GM12878 (cell line): ENCODE data around the gene ASF1B. TPM values are rescaled to one million over a fixed set of nuclear protein-coding genes. Genes with fewer than 3 reads are reported as not detected.

Source experiments
- ATAC-seq: fragments of 200-7000 bp; cut with Tn5 transposase; 3 replicates; pipeline ENCODE4 v1.9.1; 2020; ENCODE audit warnings: mild to moderate bottlenecking, moderate library complexity
- BruUV-seq: library from RNA; stranded (reverse); fragments of 400-500 nt; replicated peaks from 2 replicates; lab custom pipeline; 2021; lab: Mats Ljungman, UMichigan
- CTCF ChIA-PET: fragments of 300-600 bp; sonication (Branson Sonifier 250); formaldehyde crosslinking; extraction: SDS; loops from one replicate; lab custom pipeline; 2021; ENCODE audit warnings: inconsistent platforms; lab: Yijun Ruan, JAX
- POLR2A ChIA-PET: fragments of 350-600 bp; formaldehyde crosslinking; extraction: SDS; loops from one replicate; lab custom pipeline; 2021; ENCODE audit warnings: inconsistent platforms; lab: Charles Lee
- RAD21 ChIA-PET: fragments of 300-600 bp; sonication (Branson Sonifier 250); formaldehyde crosslinking; loops from one replicate; lab custom pipeline; 2023; ENCODE audit warnings: antibody characterized with exemption; ENCODE audit not compliant: unreplicated experiment; lab: Charles Lee
- SMC1A ChIA-PET: fragments of 300-600 bp; sonication (Branson Sonifier 250); formaldehyde crosslinking; loops from one replicate; lab custom pipeline; 2023; ENCODE audit not compliant: unreplicated experiment, uncharacterized antibody; lab: Charles Lee
- DNase-seq: peaks from one replicate; pipeline ENCODE4 v3.0.0-alpha.2; 2011; ENCODE audit warnings: low read depth, low spot score
- FAIRE-seq: peaks from 3 replicates; lab custom pipeline; 2011; peaks lifted over from hg19 to GRCh38; lab: Jason Lieb, UNC
- H2AFZ ChIP-seq: 2 replicates; pipeline ENCODE4 v1.6.0; 2011; ENCODE audit warnings: low read depth, low read length, control low read depth; ENCODE audit not compliant: control insufficient read depth
- H3K27ac ChIP-seq: 2 replicates; pipeline ENCODE4 v1.5.1; 2011; ENCODE audit warnings: control low read depth; ENCODE audit not compliant: control insufficient read depth, insufficient read depth
- H3K27me3 ChIP-seq, 2 experiments: replicated peaks in 1 of 2; 2 replicates each; pipeline versions ENCODE4 v1.6.0 to v1.6.1; 2011; ENCODE audit warnings: low read length in 1 of 2; ENCODE audit not compliant: control insufficient read depth in 2 of 2, insufficient read depth in 2 of 2
- H3K36me3 ChIP-seq, 2 experiments: 2 replicates each; pipeline ENCODE4 v1.5.1; 2011; ENCODE audit warnings: low read length in 1 of 2; ENCODE audit not compliant: control insufficient read depth in 2 of 2, insufficient read depth in 2 of 2
- H3K4me1 ChIP-seq: 2 replicates; pipeline ENCODE4 v1.6.1; 2011; ENCODE audit warnings: mild to moderate bottlenecking, low read length, moderate library complexity, mixed read lengths; ENCODE audit not compliant: control insufficient read depth, insufficient read depth
- H3K4me2 ChIP-seq: 2 replicates; pipeline ENCODE4 v1.6.0; 2011; ENCODE audit warnings: control low read depth; ENCODE audit not compliant: control insufficient read depth, insufficient read depth
- H3K4me3 ChIP-seq: fragments of 200-600 bp; sonication (generic); 2 replicates; pipeline ENCODE4 v1.5.1; 2016
- H3K79me2 ChIP-seq: 2 replicates; pipeline ENCODE4 v1.6.0; 2011; ENCODE audit warnings: low read length; ENCODE audit not compliant: control insufficient read depth, insufficient read depth
- H3K9ac ChIP-seq: 2 replicates; pipeline ENCODE4 v1.8.0; 2011; ENCODE audit warnings: low read length, control low read depth, mixed read lengths; ENCODE audit not compliant: control insufficient read depth, insufficient read depth
- H3K9me3 ChIP-seq: replicated peaks from 3 replicates; pipeline ENCODE4 v1.5.1; 2011; ENCODE audit warnings: mild to moderate bottlenecking, low read length; ENCODE audit not compliant: control insufficient read depth, insufficient read depth
- H4K20me1 ChIP-seq: 2 replicates; pipeline ENCODE4 v1.6.0; 2011; ENCODE audit not compliant: control insufficient read depth, insufficient read depth
- BHLHE40 ChIP-seq, 2 experiments: fragments of 450-650 bp in 1 of 2; IDR thresholded peaks; 2 replicates each; pipeline ENCODE4 v1.6.1; 2011 to 2017; ENCODE audit warnings: low read depth in 2 of 2, borderline replicate concordance in 1 of 2, improper control_type of control experiment in 1 of 2, low read length in 1 of 2, mild to moderate bottlenecking in 1 of 2
- ZNF384 ChIP-seq: IDR thresholded peaks from 2 replicates; pipeline ENCODE4 v1.6.1; 2012; ENCODE audit warnings: low read depth, mild to moderate bottlenecking, low read length, improper control_type of control experiment, borderline replicate concordance
- ZNF622 ChIP-seq: fragments of 450-650 bp; IDR thresholded peaks from 2 replicates; pipeline ENCODE4 v1.6.1; 2017; ENCODE audit warnings: mild to moderate bottlenecking, inconsistent platforms
- WGBS: methylation state at CpG from one replicate; pipeline ENCODE4 v1.1.6; 2016; ENCODE audit warnings: low lambda C conversion rate; ENCODE audit not compliant: insufficient replicate concordance, insufficient coverage; ENCODE audit errors: missing lambda C conversion rate; 5-methylcytosine and 5-hydroxymethylcytosine counted together
- in situ Hi-C: fragments of 300-500 bp; cut with MboI; formaldehyde crosslinking; loops from 9 replicates; pipeline ENCODE4 v1.14.3; 2018; ENCODE audit warnings: mixed read lengths
- intact Hi-C: fragments of 100-400 bp; cut with micrococcal nuclease; formaldehyde crosslinking; loops from one replicate; pipeline ENCODE4 v1.14.2; 2022; ENCODE audit not compliant: unreplicated experiment
- polyA plus RNA-seq, 11 experiments: library from polyadenylated mRNA; depleted of rRNA in 4 of 11; unstranded in 6 of 11; stranded (reverse) in 5 of 11; fragments of >200 nt; fragmentation: Nextera tagmentation in 4 of 11; fragmentation: Illumina TruSeq in 1 of 11; extraction: Ambion mirVana in 4 of 11; extraction: Trizol in 1 of 11; gene quantifications; 1 replicate in 1 of 11; 2 replicates in 10 of 11; pipeline versions ENCODE4 v1.2.1 to v1.2.3, GENCODE V29; 2011 to 2016; ENCODE audit warnings: inconsistent platforms in 2 of 11, missing spikeins in 2 of 11, low read depth in 1 of 11
- total RNA-seq, 4 experiments: library from RNA; depleted of rRNA in 3 of 4; stranded (reverse); fragments of >200 nt in 3 of 4; fragmentation: Illumina TruSeq in 1 of 4; extraction: Trizol in 1 of 4; gene quantifications; 2 replicates each; pipeline versions ENCODE4 v1.2.1 to v1.2.3, GENCODE V29; 2013 to 2021

The ASF1B gene
- total and polyA plus RNA-seq, 10 of the 15 experiments (the other 5 are each of a cell fraction or from before 2014, with no cell fraction given), result 10.4 to 217 (median 90.2) TPM

GRCh38 chr19:14090509-14091080, 45.8 kb downstream of the ASF1B start, which contains the start of gene SAMD1:
SAMD1 (minus strand) TSS chr19:14090751.
- ChIA-PET POLR2A (interaction anchor here (4.1 kb wide), 1 partner anchor 8 kb away, joined by 23 read pairs; no protein-coding TSS in a partner anchor), SMC1A (interaction anchor here (1.7 kb wide), 1 partner anchor 8 kb away, joined by 5 read pairs; no protein-coding TSS in a partner anchor), RAD21 (interaction anchor here (1.6 kb wide), 1 partner anchor 10 kb away, joined by 8 read pairs; no protein-coding TSS in a partner anchor), CTCF (interaction anchor here (1.0 kb wide), 1 partner anchor 229 kb away, joined by 3 read pairs; no protein-coding TSS in a partner anchor)
- intact Hi-C loops, result no loop called here
- Histone ChIP-seq H3K4me1 (peaks cover 7% of the 10 kb centered on the region; the same call in 1 of the 2 replicates), H3K4me3 (peak within 1 kb of the TSS; percentile 100), H3K79me2 (peaks cover 6% of the 10 kb centered on the region), H3K4me2 (peak within 1 kb of the TSS; percentile 85), H3K9me3 (peaks cover 2% of the 10 kb centered on the region; the same call in 1 of the 3 replicates), H3K27ac (peak within 1 kb of the TSS; percentile 82), H2AFZ (peak within 1 kb of the TSS; percentile 58), H4K20me1 (no peaks in the 10 kb centered on the region), H3K36me3 (peaks cover 3 to 5% of the 10 kb centered on the region in 2 experiments; a peak in 3 of 4 replicates), H3K27me3 (no peaks in the 10 kb centered on the region), H3K9ac (peak within 1 kb of the TSS; percentile 76)
- peak; percentile 55 for ATAC-seq
- no TSS peak for BruUV-seq
- no peak for DNase-seq
- TF ChIP-seq BHLHE40 (IDR thresholded peaks at IDR 0.05; ENCODE audit: borderline replicate concordance in 1 of 2, low read depth in 2 of 2, low read length in 1 of 2), result peak; percentile 56 to 85; a peak in 3 of 4 replicates
- TF ChIP-seq ZNF622, result no peak
- peak; percentile 46; the same call in 1 of the 2 replicates for TF ChIP-seq ZNF384
- in situ Hi-C loops, result no loop called here
- 0% methylated on average over 6 of the region's 65 CpGs for WGBS
- FAIRE-seq, result no peak
